Sigmoid colon (tissue), 7 donors: Measurements from ENCODE around the gene ATP2C1. TPM values are rescaled to one million over a fixed set of nuclear protein-coding genes. Genes with fewer than 3 reads are reported as not detected.

Experiments
- DNase-seq: peaks from one replicate; pipeline ENCODE4 v3.0.0-alpha.2; 2019
- H3K27ac ChIP-seq, 4 donors: fragments of 200-600 bp; sonication (generic); one replicate each; pipeline ENCODE4 v1.5.1; 2016 to 2019; ENCODE audit warnings: mild to moderate bottlenecking in 1 of 4
- H3K27me3 ChIP-seq, 3 donors: fragments of 200-600 bp; sonication (generic); one replicate each; pipeline ENCODE4 v1.5.1; 2019; ENCODE audit warnings: mild to moderate bottlenecking in 1 of 3
- H3K36me3 ChIP-seq, 4 donors: fragments of 200-600 bp; sonication (generic); one replicate each; pipeline ENCODE4 v1.5.1; 2016 to 2019
- H3K4me1 ChIP-seq, 4 donors: fragments of 200-600 bp; sonication (generic); one replicate each; pipeline ENCODE4 v1.5.1; 2017 to 2019
- H3K4me3 ChIP-seq, 4 donors: fragments of 200-600 bp; sonication (generic); one replicate each; pipeline ENCODE4 v1.5.1; 2017 to 2019; ENCODE audit warnings: mild to moderate bottlenecking in 2 of 4, moderate library complexity in 1 of 4
- H3K9me3 ChIP-seq, 4 donors: fragments of 200-600 bp in 3 of 4; sonication (generic) in 3 of 4; one replicate each; pipeline versions ENCODE4 v1.5.1 to v1.6.1; 2013 to 2019
- EP300 ChIP-seq, 4 donors: sonication (generic); formaldehyde crosslinking; IDR thresholded peaks; one replicate each; pipeline ENCODE4 v1.6.1; 2017; ENCODE audit warnings: antibody characterized with exemption in 4 of 4
- POLR2A ChIP-seq, 2 donors: fragments of 450-650 bp; IDR thresholded peaks; one replicate each; pipeline ENCODE4 v1.6.1; 2016; ENCODE audit warnings: antibody characterized with exemption in 2 of 2, mild to moderate bottlenecking in 2 of 2, moderate library complexity in 2 of 2
- POLR2AphosphoS5 ChIP-seq, 4 donors: sonication (generic); formaldehyde crosslinking; IDR thresholded peaks; one replicate each; pipeline ENCODE4 v1.6.1; 2017; ENCODE audit warnings: antibody characterized with exemption in 4 of 4
- WGBS, 2 donors: extraction: QIAGEN DNeasy Blood & Tissue Kit; methylation state at CpG; one replicate each; pipeline ENCODE4 v1.1.7; 2013; 5-methylcytosine and 5-hydroxymethylcytosine counted together
- intact Hi-C: fragments of 100-400 bp; cut with DNase I; formaldehyde crosslinking; loops from one replicate; pipeline ENCODE4 v1.15.1; 2023
- polyA plus RNA-seq, 3 donors: library from polyadenylated mRNA; stranded (reverse); fragments of 200-250 nt; gene quantifications; one replicate each; pipeline ENCODE4 v1.2.3, GENCODE V29; 2013
- total RNA-seq, 4 donors: library from RNA; depleted of rRNA; stranded (reverse); fragments of >200 nt; gene quantifications; one replicate each; pipeline ENCODE4 v1.1.0, GENCODE V29; 2016
- TF ChIP-seq, protein P1 (sequence below), 4 experiments: fragments of 450-650 bp in 3 of 4; fragments of 200-600 bp in 1 of 4; IDR thresholded peaks; one replicate each; pipeline ENCODE4 v1.5.1; 2016 to 2019; ENCODE audit warnings: antibody characterized with exemption in 4 of 4, mild to moderate bottlenecking in 3 of 4, moderate library complexity in 2 of 4
- donor health status: healthy with polysubstance abuse.
- donor health status: Bipolar disorder and iron deficiency.
- donor health status: healthy.

ATP2C1 gene
- total and polyA plus RNA-seq, 7 donors = 13.8 to 46.7 (median 38.0) TPM

GRCh38 chr3:130933801-130934345, 40.0 kb downstream of the ATP2C1 start:
- Histone ChIP-seq H3K4me1 (peaks cover 0 to 5% (median 0%) of the 10 kb centered on the region in 4 donors), H3K36me3 (peaks cover 0 to 16% (median 0%) of the 10 kb centered on the region in 4 donors), H3K9me3 (no peaks in the 10 kb centered on the region), H3K27me3 (no peaks in the 10 kb centered on the region), H3K27ac (no peak overlapping the region), H3K4me3 (no peak overlapping the region)
- intact Hi-C loops = no loop called here
- WGBS, 2 donors = 96 to 99% methylated on average over 1 of the region's 1 CpG
- DNase-seq = no peak
- no peak for TF ChIP-seq EP300 (IDR thresholded peaks at IDR 0.05)

DNA sequence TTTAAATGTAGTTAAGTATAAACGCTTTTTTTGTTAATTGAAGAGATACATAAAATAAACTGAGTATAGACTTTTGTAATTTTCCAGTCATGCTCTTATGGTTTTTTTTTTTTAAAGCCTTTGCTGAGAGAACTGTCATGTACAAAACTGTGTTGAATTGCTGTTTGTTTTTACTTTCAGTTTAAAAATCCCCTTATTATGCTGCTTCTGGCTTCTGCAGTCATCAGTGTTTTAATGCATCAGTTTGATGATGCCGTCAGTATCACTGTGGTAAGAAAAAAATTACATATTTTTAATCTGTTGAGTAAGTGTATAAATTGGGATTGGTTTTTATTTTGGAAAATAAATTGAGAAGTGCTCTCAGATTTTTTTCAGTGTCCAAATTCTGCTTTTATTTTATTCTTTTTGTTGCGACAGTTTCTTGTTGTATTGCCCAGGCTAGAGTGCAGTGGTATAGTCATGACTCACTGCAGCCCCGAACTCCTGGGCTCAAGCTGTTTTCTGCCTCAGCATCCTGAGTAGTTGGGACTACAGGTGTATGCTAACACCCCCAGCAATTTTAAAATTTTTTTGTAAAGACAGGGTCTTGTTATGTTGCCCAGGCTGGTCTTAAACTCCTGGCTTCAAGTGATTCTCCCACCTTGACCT, 40.7 kb downstream of the ATP2C1 start:
- peaks cover 0 to 5% (median 0%) of the 10 kb centered on the region in 4 donors for H3K4me1 ChIP-seq
- H3K9me3 ChIP-seq = no peaks in the 10 kb centered on the region
- DNase-seq = no peak
- H3K27ac ChIP-seq = no peak overlapping the region
- intact Hi-C loops = no loop called here
- H3K4me3 ChIP-seq = no peak overlapping the region
- WGBS, 2 donors = 82 to 96% methylated on average over 4 of the region's 4 CpGs
- peaks cover 0 to 16% (median 0%) of the 10 kb centered on the region in 4 donors for H3K36me3 ChIP-seq
- TF ChIP-seq, protein P1, sequence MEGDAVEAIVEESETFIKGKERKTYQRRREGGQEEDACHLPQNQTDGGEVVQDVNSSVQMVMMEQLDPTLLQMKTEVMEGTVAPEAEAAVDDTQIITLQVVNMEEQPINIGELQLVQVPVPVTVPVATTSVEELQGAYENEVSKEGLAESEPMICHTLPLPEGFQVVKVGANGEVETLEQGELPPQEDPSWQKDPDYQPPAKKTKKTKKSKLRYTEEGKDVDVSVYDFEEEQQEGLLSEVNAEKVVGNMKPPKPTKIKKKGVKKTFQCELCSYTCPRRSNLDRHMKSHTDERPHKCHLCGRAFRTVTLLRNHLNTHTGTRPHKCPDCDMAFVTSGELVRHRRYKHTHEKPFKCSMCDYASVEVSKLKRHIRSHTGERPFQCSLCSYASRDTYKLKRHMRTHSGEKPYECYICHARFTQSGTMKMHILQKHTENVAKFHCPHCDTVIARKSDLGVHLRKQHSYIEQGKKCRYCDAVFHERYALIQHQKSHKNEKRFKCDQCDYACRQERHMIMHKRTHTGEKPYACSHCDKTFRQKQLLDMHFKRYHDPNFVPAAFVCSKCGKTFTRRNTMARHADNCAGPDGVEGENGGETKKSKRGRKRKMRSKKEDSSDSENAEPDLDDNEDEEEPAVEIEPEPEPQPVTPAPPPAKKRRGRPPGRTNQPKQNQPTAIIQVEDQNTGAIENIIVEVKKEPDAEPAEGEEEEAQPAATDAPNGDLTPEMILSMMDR (IDR thresholded peaks at IDR 0.05) = no peak
- TF ChIP-seq POLR2AphosphoS5 (IDR thresholded peaks at IDR 0.05) (no peak), POLR2A (IDR thresholded peaks at IDR 0.05) (no peak), EP300 (IDR thresholded peaks at IDR 0.05) (no peak)
- no peaks in the 10 kb centered on the region for H3K27me3 ChIP-seq

GRCh38 chr3:130935761-130936492, 42.0 kb downstream of the ATP2C1 start:
- TF ChIP-seq POLR2A (IDR thresholded peaks at IDR 0.05) = no peak
- no peak for TF ChIP-seq POLR2AphosphoS5 (IDR thresholded peaks at IDR 0.05)
- TF ChIP-seq, protein P1 (IDR thresholded peaks at IDR 0.05) = no peak
- no peak for TF ChIP-seq EP300 (IDR thresholded peaks at IDR 0.05)
- Histone ChIP-seq H3K27ac (no peak overlapping the region), H3K4me1 (no peaks in the 10 kb centered on the region), H3K9me3 (no peaks in the 10 kb centered on the region), H3K36me3 (peaks cover 0 to 11% (median 0%) of the 10 kb centered on the region in 4 donors), H3K27me3 (no peaks in the 10 kb centered on the region), H3K4me3 (no peak overlapping the region)
- intact Hi-C loops = no loop called here
- DNase-seq = no peak
- 96 to 98% methylated on average over 4 of the region's 4 CpGs for WGBS, 2 donors

DNA sequence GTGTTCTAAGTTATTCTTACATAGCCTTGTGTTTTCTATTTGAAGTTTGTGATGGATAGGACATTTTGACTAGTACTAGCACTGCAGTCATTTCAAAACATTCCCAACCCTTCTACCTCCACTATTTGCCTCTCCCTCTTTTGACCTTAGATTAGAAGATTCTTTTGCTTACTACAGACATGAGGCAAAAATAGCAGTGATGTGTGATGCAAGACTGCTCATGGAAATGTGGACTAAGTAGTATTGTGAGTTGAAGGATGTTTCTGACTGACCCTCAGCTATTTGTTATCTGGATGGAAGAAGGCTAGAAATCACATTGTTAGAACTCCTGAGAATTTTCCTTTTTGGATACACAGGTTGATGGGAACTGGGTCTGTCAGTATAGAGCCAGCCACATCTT, 45.9 kb downstream of the ATP2C1 start:
- no peaks in the 10 kb centered on the region for H3K27me3 ChIP-seq
- intact Hi-C loops = no loop called here
- H3K27ac ChIP-seq = no peak overlapping the region
- no peaks in the 10 kb centered on the region for H3K9me3 ChIP-seq
- no peak for TF ChIP-seq POLR2AphosphoS5 (IDR thresholded peaks at IDR 0.05)
- no peak for TF ChIP-seq EP300 (IDR thresholded peaks at IDR 0.05)
- no peak for TF ChIP-seq POLR2A (IDR thresholded peaks at IDR 0.05)
- TF ChIP-seq, protein P1 (IDR thresholded peaks at IDR 0.05) = no peak
- no peaks in the 10 kb centered on the region for H3K4me1 ChIP-seq
- DNase-seq = no peak
- peaks cover 0 to 37% (median 18%) of the 10 kb centered on the region in 4 donors for H3K36me3 ChIP-seq
- H3K4me3 ChIP-seq = no peak overlapping the region

DNA sequence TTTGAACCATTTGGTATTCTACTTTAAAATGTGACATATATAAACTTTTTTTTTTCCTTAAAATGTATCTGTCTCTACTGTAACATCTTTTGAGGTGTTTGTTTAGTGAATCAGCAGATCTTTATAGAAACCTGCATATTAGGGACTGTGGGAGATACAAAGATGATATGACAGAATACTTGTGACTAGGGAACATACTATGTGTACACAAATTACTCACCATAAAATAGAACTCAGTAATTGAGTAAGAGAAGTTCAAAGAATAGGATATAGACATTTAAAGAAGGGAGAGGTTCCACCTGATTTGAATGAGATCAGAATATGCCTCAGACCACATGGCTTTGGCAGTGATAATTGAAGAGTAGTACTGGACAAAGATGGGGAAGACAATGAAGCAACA, 47.9 kb downstream of the ATP2C1 start:
- Histone ChIP-seq H3K9me3 (no peaks in the 10 kb centered on the region), H3K4me3 (no peak overlapping the region), H3K36me3 (peaks cover 0 to 55% (median 18%) of the 10 kb centered on the region in 4 donors), H3K4me1 (no peaks in the 10 kb centered on the region), H3K27ac (no peak overlapping the region), H3K27me3 (no peaks in the 10 kb centered on the region)
- TF ChIP-seq, protein P1 (IDR thresholded peaks at IDR 0.05) = no peak
- TF ChIP-seq EP300 (IDR thresholded peaks at IDR 0.05) (no peak), POLR2AphosphoS5 (IDR thresholded peaks at IDR 0.05) (no peak), POLR2A (IDR thresholded peaks at IDR 0.05) (no peak)
- intact Hi-C loops = no loop called here
- no peak for DNase-seq
